OCI-LY1 (cell line): ENCODE measurements around the gene KRT10.
A peak's percentile ranks its signal among the peaks of the same experiment; 100 is the strongest.

Experiments used
- H2AFZ ChIP-seq: fragments of 200-600 bp; sonication (generic), shearing (Covaris generic); 2 replicates; pipeline ENCODE4 v1.6.0; 2014; ENCODE audit warnings: antibody characterized with exemption, mild to moderate bottlenecking, low read length
- H3F3A ChIP-seq: fragments of 200-600 bp; sonication (generic), shearing (Covaris generic); 2 replicates; pipeline ENCODE4 v1.6.0; 2014; ENCODE audit warnings: mild to moderate bottlenecking, antibody characterized with exemption, low read length, moderate library complexity; ENCODE audit not compliant: insufficient read depth
- H3K27ac ChIP-seq: fragments of 200-600 bp; sonication (generic); 2 replicates; pipeline ENCODE4 v1.5.1; 2014; ENCODE audit warnings: low read length, mixed run types, mild to moderate bottlenecking, low read depth; ENCODE audit not compliant: poor library complexity, severe bottlenecking
- H3K27me3 ChIP-seq: fragments of 200-600 bp; sonication (generic); 2 replicates; pipeline ENCODE4 v1.6.0; 2014; ENCODE audit warnings: antibody characterized with exemption, mild to moderate bottlenecking, low read length, moderate library complexity; ENCODE audit not compliant: insufficient read depth
- H3K36me3 ChIP-seq: fragments of 200-600 bp; sonication (generic); 2 replicates; pipeline ENCODE4 v1.6.1; 2014; ENCODE audit warnings: mild to moderate bottlenecking, antibody characterized with exemption, low read length, moderate library complexity, mixed read lengths; ENCODE audit not compliant: insufficient read depth
- H3K4me1 ChIP-seq: fragments of 200-600 bp; sonication (generic); 2 replicates; pipeline ENCODE4 v1.5.1; 2014; ENCODE audit warnings: mild to moderate bottlenecking, low read length, moderate library complexity; ENCODE audit not compliant: insufficient read depth, severe bottlenecking
- H3K4me2 ChIP-seq: fragments of 200-600 bp; sonication (generic), shearing (Covaris generic); 2 replicates; pipeline ENCODE4 v1.6.1; 2014; ENCODE audit warnings: low read length
- H3K4me3 ChIP-seq: fragments of 200-600 bp; sonication (generic); 2 replicates; pipeline ENCODE4 v1.5.1; 2014; ENCODE audit warnings: low read length, low read depth, mild to moderate bottlenecking, mixed read lengths; ENCODE audit not compliant: poor library complexity, severe bottlenecking
- H3K79me2 ChIP-seq: fragments of 200-600 bp; shearing (Covaris generic); 2 replicates; pipeline ENCODE4 v1.6.1; 2016; ENCODE audit warnings: mixed run types, low read length, mixed read lengths; ENCODE audit not compliant: insufficient read depth
- H3K9ac ChIP-seq: fragments of 200-600 bp; sonication (generic), shearing (Covaris generic); 2 replicates; pipeline ENCODE4 v1.6.1; 2014; ENCODE audit warnings: mild to moderate bottlenecking, low read length, mixed read lengths
- H3K9me2 ChIP-seq: fragments of 200-600 bp; sonication (generic), shearing (Covaris generic); 2 replicates; pipeline ENCODE4 v1.6.1; 2014; ENCODE audit warnings: low read depth, mild to moderate bottlenecking, low read length, mixed read lengths
- H3K9me3 ChIP-seq: fragments of 200-600 bp; shearing (Covaris generic); 2 replicates; pipeline ENCODE4 v1.6.1; 2014; ENCODE audit warnings: low read length, mixed read lengths
- H4K20me1 ChIP-seq: fragments of 200-600 bp; sonication (generic), shearing (Covaris generic); 2 replicates; pipeline ENCODE4 v1.6.0; 2016; ENCODE audit warnings: mild to moderate bottlenecking, low read length; ENCODE audit not compliant: insufficient read depth
- CTCF ChIP-seq: fragments of 200-600 bp; sonication (generic), shearing (Covaris generic); IDR thresholded peaks from 2 replicates; pipeline ENCODE4 v1.5.1; 2017; ENCODE audit warnings: mild to moderate bottlenecking, antibody characterized with exemption, low read length, moderate library complexity, mixed read lengths
- EZH2 ChIP-seq: fragments of 200-600 bp; sonication (generic), shearing (Covaris generic); IDR thresholded peaks from 2 replicates; pipeline ENCODE4 v1.8.0; 2017; ENCODE audit warnings: borderline replicate concordance, mixed run types, mild to moderate bottlenecking, antibody characterized with exemption, low read length, moderate library complexity, mixed read lengths

The KRT10 gene

GRCh38 chr17:40818343-40818732 is 4.1 kb downstream of the KRT10 start:
- H3K4me1 ChIP-seq: peaks cover 15% of the 10 kb centered on the region
- no peaks in the 10 kb centered on the region for H3K79me2 ChIP-seq
- no peaks in the 10 kb centered on the region for H3K9me2 ChIP-seq
- peaks cover 28% of the 10 kb centered on the region for H3K36me3 ChIP-seq
- H3K9ac ChIP-seq: peak overlapping the region; percentile 69
- H3K4me2 ChIP-seq: peak overlapping the region; percentile 85
- peaks cover 3% of the 10 kb centered on the region; the same call in 1 of the 2 replicates for H3K9me3 ChIP-seq
- H3K27me3 ChIP-seq: no peaks in the 10 kb centered on the region
- peak overlapping the region; percentile 76 for H3K4me3 ChIP-seq
- H4K20me1 ChIP-seq: no peaks in the 10 kb centered on the region
- TF ChIP-seq EZH2: no peak
- no peak for TF ChIP-seq CTCF
- no peaks in the 10 kb centered on the region; the same call in 1 of the 2 replicates for H3F3A ChIP-seq
- H2AFZ ChIP-seq: peak overlapping the region; percentile 6; the same call in 1 of the 2 replicates
- peak overlapping the region; percentile 34 for H3K27ac ChIP-seq

GRCh38 chr17:40817103-40817682 is 5.2 kb downstream of the KRT10 start:
- Histone ChIP-seq H3K36me3 (peaks cover 28% of the 10 kb centered on the region), H3K9ac (no peak overlapping the region), H3K9me2 (no peaks in the 10 kb centered on the region), H3K4me2 (no peak overlapping the region), H3K27ac (no peak overlapping the region), H3F3A (no peaks in the 10 kb centered on the region; the same call in 1 of the 2 replicates), H2AFZ (no peak overlapping the region), H3K79me2 (no peaks in the 10 kb centered on the region), H3K4me3 (no peak overlapping the region), H4K20me1 (no peaks in the 10 kb centered on the region), H3K27me3 (no peaks in the 10 kb centered on the region), H3K9me3 (peaks cover 3% of the 10 kb centered on the region; the same call in 1 of the 2 replicates), H3K4me1 (peaks cover 15% of the 10 kb centered on the region)
- TF ChIP-seq CTCF (no peak), EZH2 (no peak)

GRCh38 chr17:40816569-40816968 is 5.8 kb downstream of the KRT10 start:
- Histone ChIP-seq H3K9ac (no peak overlapping the region), H3F3A (no peaks in the 10 kb centered on the region; the same call in 1 of the 2 replicates), H3K36me3 (peaks cover 28% of the 10 kb centered on the region), H4K20me1 (no peaks in the 10 kb centered on the region), H3K4me1 (peaks cover 15% of the 10 kb centered on the region), H3K27ac (no peak overlapping the region), H3K9me2 (no peaks in the 10 kb centered on the region), H3K4me2 (no peak overlapping the region), H3K27me3 (no peaks in the 10 kb centered on the region), H3K79me2 (no peaks in the 10 kb centered on the region), H2AFZ (no peak overlapping the region), H3K4me3 (no peak overlapping the region), H3K9me3 (peaks cover 3% of the 10 kb centered on the region; the same call in 1 of the 2 replicates)
- TF ChIP-seq EZH2: no peak
- no peak for TF ChIP-seq CTCF
